GM12878 (cell line): ENCODE results near the gene CEACAM21. TPM values are rescaled to one million over a fixed set of nuclear protein-coding genes. Genes with fewer than 3 reads are reported as not detected.
A peak's percentile ranks its signal among the peaks of the same experiment; 100 is the strongest.

Experiments
- ATAC-seq: fragments of 200-7000 bp; cut with Tn5 transposase; 3 replicates; pipeline ENCODE4 v1.9.1; 2020; ENCODE audit warnings: mild to moderate bottlenecking, moderate library complexity
- BruUV-seq: library from RNA; stranded (reverse); fragments of 400-500 nt; replicated peaks from 2 replicates; lab custom pipeline; 2021; lab: Mats Ljungman, UMichigan
- CTCF ChIA-PET: fragments of 300-600 bp; sonication (Branson Sonifier 250); formaldehyde crosslinking; extraction: SDS; loops from one replicate; lab custom pipeline; 2021; ENCODE audit warnings: inconsistent platforms; lab: Yijun Ruan, JAX
- POLR2A ChIA-PET: fragments of 350-600 bp; formaldehyde crosslinking; extraction: SDS; loops from one replicate; lab custom pipeline; 2021; ENCODE audit warnings: inconsistent platforms; lab: Charles Lee
- RAD21 ChIA-PET: fragments of 300-600 bp; sonication (Branson Sonifier 250); formaldehyde crosslinking; loops from one replicate; lab custom pipeline; 2023; ENCODE audit warnings: antibody characterized with exemption; ENCODE audit not compliant: unreplicated experiment; lab: Charles Lee
- SMC1A ChIA-PET: fragments of 300-600 bp; sonication (Branson Sonifier 250); formaldehyde crosslinking; loops from one replicate; lab custom pipeline; 2023; ENCODE audit not compliant: unreplicated experiment, uncharacterized antibody; lab: Charles Lee
- DNase-seq: peaks from one replicate; pipeline ENCODE4 v3.0.0-alpha.2; 2011; ENCODE audit warnings: low read depth, low spot score
- FAIRE-seq: peaks from 3 replicates; lab custom pipeline; 2011; peaks lifted over from hg19 to GRCh38; lab: Jason Lieb, UNC
- H2AFZ ChIP-seq: 2 replicates; pipeline ENCODE4 v1.6.0; 2011; ENCODE audit warnings: low read depth, low read length, control low read depth; ENCODE audit not compliant: control insufficient read depth
- H3K27ac ChIP-seq: 2 replicates; pipeline ENCODE4 v1.5.1; 2011; ENCODE audit warnings: control low read depth; ENCODE audit not compliant: control insufficient read depth, insufficient read depth
- H3K27me3 ChIP-seq, 2 experiments: replicated peaks in 1 of 2; 2 replicates each; pipeline versions ENCODE4 v1.6.0 to v1.6.1; 2011; ENCODE audit warnings: low read length in 1 of 2; ENCODE audit not compliant: control insufficient read depth in 2 of 2, insufficient read depth in 2 of 2
- H3K36me3 ChIP-seq, 2 experiments: 2 replicates each; pipeline ENCODE4 v1.5.1; 2011; ENCODE audit warnings: low read length in 1 of 2; ENCODE audit not compliant: control insufficient read depth in 2 of 2, insufficient read depth in 2 of 2
- H3K4me1 ChIP-seq: 2 replicates; pipeline ENCODE4 v1.6.1; 2011; ENCODE audit warnings: mild to moderate bottlenecking, low read length, moderate library complexity, mixed read lengths; ENCODE audit not compliant: control insufficient read depth, insufficient read depth
- H3K4me2 ChIP-seq: 2 replicates; pipeline ENCODE4 v1.6.0; 2011; ENCODE audit warnings: control low read depth; ENCODE audit not compliant: control insufficient read depth, insufficient read depth
- H3K4me3 ChIP-seq: fragments of 200-600 bp; sonication (generic); 2 replicates; pipeline ENCODE4 v1.5.1; 2016
- H3K79me2 ChIP-seq: 2 replicates; pipeline ENCODE4 v1.6.0; 2011; ENCODE audit warnings: low read length; ENCODE audit not compliant: control insufficient read depth, insufficient read depth
- H3K9ac ChIP-seq: 2 replicates; pipeline ENCODE4 v1.8.0; 2011; ENCODE audit warnings: low read length, control low read depth, mixed read lengths; ENCODE audit not compliant: control insufficient read depth, insufficient read depth
- H3K9me3 ChIP-seq: replicated peaks from 3 replicates; pipeline ENCODE4 v1.5.1; 2011; ENCODE audit warnings: mild to moderate bottlenecking, low read length; ENCODE audit not compliant: control insufficient read depth, insufficient read depth
- H4K20me1 ChIP-seq: 2 replicates; pipeline ENCODE4 v1.6.0; 2011; ENCODE audit not compliant: control insufficient read depth, insufficient read depth
- CBX5 ChIP-seq: sonication (generic); IDR thresholded peaks from 2 replicates; pipeline ENCODE4 v1.6.1; 2016; ENCODE audit warnings: low read depth, moderate library complexity, mild to moderate bottlenecking, inconsistent platforms
- CHD1 ChIP-seq: IDR thresholded peaks from 2 replicates; pipeline ENCODE4 v1.6.1; 2012; ENCODE audit warnings: low read depth, low read length, improper control_type of control experiment
- CREM ChIP-seq: IDR thresholded peaks from 2 replicates; pipeline ENCODE4 v1.6.1; 2014; ENCODE audit warnings: antibody characterized with exemption, low read depth
- CTCF ChIP-seq, 3 experiments: IDR thresholded peaks in 2 of 3; conservative IDR thresholded peaks in 1 of 3; 2 replicates each; pipeline ENCODE4 v1.5.1; 2011; ENCODE audit warnings: low read depth in 3 of 3, low read length in 3 of 3, mild to moderate bottlenecking in 3 of 3, control low read depth in 2 of 3, moderate library complexity in 2 of 3, inconsistent platforms in 1 of 3, mixed read lengths in 1 of 3; ENCODE audit not compliant: control insufficient read depth in 2 of 3, insufficient read depth in 1 of 3; ENCODE audit errors: extremely low read depth in 1 of 3
- ETV6 ChIP-seq, 2 experiments: fragments of 450-650 bp in 1 of 2; IDR thresholded peaks in 1 of 2; conservative IDR thresholded peaks in 1 of 2; 2 replicates each; pipeline ENCODE4 v1.6.1; 2014; ENCODE audit warnings: antibody characterized with exemption in 1 of 2, borderline replicate concordance in 1 of 2, low read depth in 1 of 2, mild to moderate bottlenecking in 1 of 2, moderate library complexity in 1 of 2
- IKZF2 ChIP-seq, 2 experiments: fragments of 450-650 bp; IDR thresholded peaks; 2 replicates each; pipeline ENCODE4 v1.6.1; 2017; ENCODE audit warnings: mild to moderate bottlenecking in 2 of 2, moderate library complexity in 2 of 2
- KLF5 ChIP-seq: fragments of 450-650 bp; IDR thresholded peaks from 2 replicates; pipeline ENCODE4 v1.6.1; 2014; ENCODE audit warnings: mild to moderate bottlenecking; ENCODE audit not compliant: partially characterized antibody
- MTA3 ChIP-seq: IDR thresholded peaks from 2 replicates; pipeline ENCODE4 v1.6.1; 2012; ENCODE audit warnings: low read length, inconsistent platforms, borderline replicate concordance
- NFIC ChIP-seq: IDR thresholded peaks from 2 replicates; pipeline ENCODE4 v1.6.1; 2012; ENCODE audit warnings: low read depth, mild to moderate bottlenecking, inconsistent platforms, low read length, moderate library complexity
- NFYB ChIP-seq: IDR thresholded peaks from 2 replicates; pipeline ENCODE4 v1.6.1; 2011; ENCODE audit warnings: low read depth, mild to moderate bottlenecking, low read length, improper control_type of control experiment, moderate library complexity; ENCODE audit not compliant: insufficient read depth
- NR2C1 ChIP-seq: fragments of 450-650 bp; IDR thresholded peaks from 2 replicates; pipeline ENCODE4 v1.6.1; 2017; ENCODE audit warnings: antibody characterized with exemption, mild to moderate bottlenecking, moderate library complexity
- PAX5 ChIP-seq: IDR thresholded peaks from 2 replicates; pipeline ENCODE4 v1.6.1; 2011; ENCODE audit warnings: low read depth, low read length, borderline replicate concordance
- PRDM15 ChIP-seq: fragments of 450-650 bp; formaldehyde crosslinking; IDR thresholded peaks from 2 replicates; pipeline ENCODE4 v1.4.0; 2020; ENCODE audit warnings: mild to moderate bottlenecking, moderate library complexity
- SMAD5 ChIP-seq: IDR thresholded peaks from 2 replicates; pipeline ENCODE4 v1.6.1; 2016; ENCODE audit warnings: antibody characterized with exemption, low read depth
- SREBF1 ChIP-seq: IDR thresholded peaks from 2 replicates; pipeline ENCODE4 v1.6.1; 2012; ENCODE audit warnings: mild to moderate bottlenecking, low read length
- YBX1 ChIP-seq: fragments of 450-650 bp; IDR thresholded peaks from 2 replicates; pipeline ENCODE4 v1.6.1; 2016; ENCODE audit warnings: antibody characterized with exemption
- WGBS: methylation state at CpG from one replicate; pipeline ENCODE4 v1.1.6; 2016; ENCODE audit warnings: low lambda C conversion rate; ENCODE audit not compliant: insufficient replicate concordance, insufficient coverage; ENCODE audit errors: missing lambda C conversion rate; 5-methylcytosine and 5-hydroxymethylcytosine counted together
- in situ Hi-C: fragments of 300-500 bp; cut with MboI; formaldehyde crosslinking; loops from 9 replicates; pipeline ENCODE4 v1.14.3; 2018; ENCODE audit warnings: mixed read lengths
- intact Hi-C: fragments of 100-400 bp; cut with micrococcal nuclease; formaldehyde crosslinking; loops from one replicate; pipeline ENCODE4 v1.14.2; 2022; ENCODE audit not compliant: unreplicated experiment
- polyA plus RNA-seq, 11 experiments: library from polyadenylated mRNA; depleted of rRNA in 4 of 11; unstranded in 6 of 11; stranded (reverse) in 5 of 11; fragments of >200 nt; fragmentation: Nextera tagmentation in 4 of 11; fragmentation: Illumina TruSeq in 1 of 11; extraction: Ambion mirVana in 4 of 11; extraction: Trizol in 1 of 11; gene quantifications; 1 replicate in 1 of 11; 2 replicates in 10 of 11; pipeline versions ENCODE4 v1.2.1 to v1.2.3, GENCODE V29; 2011 to 2016; ENCODE audit warnings: inconsistent platforms in 2 of 11, missing spikeins in 2 of 11, low read depth in 1 of 11
- total RNA-seq, 4 experiments: library from RNA; depleted of rRNA in 3 of 4; stranded (reverse); fragments of >200 nt in 3 of 4; fragmentation: Illumina TruSeq in 1 of 4; extraction: Trizol in 1 of 4; gene quantifications; 2 replicates each; pipeline versions ENCODE4 v1.2.1 to v1.2.3, GENCODE V29; 2013 to 2021
- TF ChIP-seq, protein P1 (sequence below): IDR thresholded peaks from 2 replicates; pipeline ENCODE4 v1.6.1; 2012; ENCODE audit warnings: low read depth, low read length, improper control_type of control experiment

The CEACAM21 gene
- total and polyA plus RNA-seq, 10 of the 15 experiments (the other 5 are each of a cell fraction or from before 2014, with no cell fraction given) = 0.87 to 13.6 (median 8.1) TPM

DNA sequence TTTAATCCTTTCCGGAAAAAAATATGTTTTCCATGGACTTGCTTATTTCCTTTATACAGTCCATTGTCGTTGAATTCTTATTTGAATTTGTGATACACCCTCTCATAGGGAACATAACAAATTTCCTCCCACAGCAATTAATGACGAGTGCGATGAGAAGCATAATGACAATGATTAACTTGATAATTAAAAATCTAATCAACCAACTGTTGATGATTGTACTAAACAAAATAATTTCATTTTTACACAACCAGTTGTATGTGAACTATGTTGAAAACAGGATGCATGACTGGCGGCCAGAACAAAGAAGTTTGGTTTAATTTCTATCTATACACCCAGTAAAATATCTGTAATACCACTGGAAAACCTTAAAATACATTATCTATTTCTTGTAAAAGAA lies 26.1 kb upstream of the CEACAM21 start:
- CTCF ChIA-PET = interaction anchor here (0.7 to 15.8 kb wide), 5 partner anchors 12 to 110 kb away, joined by 3 to 549 read pairs (median 5); partner anchors contain the start of gene DMAC2
- H3K9ac ChIP-seq = peak overlapping the region; percentile 95
- TF ChIP-seq CHD1 = no peak; the same call in 1 of the 2 replicates
- TF ChIP-seq CREM = no peak
- TF ChIP-seq NFYB = no peak
- TF ChIP-seq NR2C1 = no peak
- no peak for TF ChIP-seq PRDM15
- no peak for TF ChIP-seq MTA3
- TF ChIP-seq PAX5 = no peak
- no peak for TF ChIP-seq SMAD5
- TF ChIP-seq SREBF1 = no peak
- TF ChIP-seq YBX1 = no peak
- TF ChIP-seq, protein P1, sequence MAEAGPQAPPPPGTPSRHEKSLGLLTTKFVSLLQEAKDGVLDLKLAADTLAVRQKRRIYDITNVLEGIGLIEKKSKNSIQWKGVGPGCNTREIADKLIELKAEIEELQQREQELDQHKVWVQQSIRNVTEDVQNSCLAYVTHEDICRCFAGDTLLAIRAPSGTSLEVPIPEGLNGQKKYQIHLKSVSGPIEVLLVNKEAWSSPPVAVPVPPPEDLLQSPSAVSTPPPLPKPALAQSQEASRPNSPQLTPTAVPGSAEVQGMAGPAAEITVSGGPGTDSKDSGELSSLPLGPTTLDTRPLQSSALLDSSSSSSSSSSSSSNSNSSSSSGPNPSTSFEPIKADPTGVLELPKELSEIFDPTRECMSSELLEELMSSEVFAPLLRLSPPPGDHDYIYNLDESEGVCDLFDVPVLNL = no peak
- no peak for TF ChIP-seq KLF5
- no peak for TF ChIP-seq ETV6 (conservative IDR thresholded peaks at IDR 0.05 in 1 of 2, IDR thresholded peaks at IDR 0.05 in 1 of 2; ENCODE audit: borderline replicate concordance in 1 of 2, low read depth in 1 of 2)
- TF ChIP-seq IKZF2 (IDR thresholded peaks at IDR 0.05) = no peak
- TF ChIP-seq CBX5 = no peak
- no peak for TF ChIP-seq CTCF (IDR thresholded peaks at IDR 0.05 in 2 of 3, conservative IDR thresholded peaks at IDR 0.05 in 1 of 3; ENCODE audit: control insufficient read depth in 2 of 3, extremely low read depth in 1 of 3, insufficient read depth in 1 of 3, low read depth in 3 of 3, low read length in 3 of 3)
- no peak for TF ChIP-seq NFIC

More for the DNA sequence above, 26.1 kb upstream of the CEACAM21 start:
- FAIRE-seq (no peak), ATAC-seq (no peak), DNase-seq (no peak)
- Histone ChIP-seq H3K4me2 (peak overlapping the region; percentile 90), H3K36me3 (no peaks in the 10 kb centered on the region), H2AFZ (no peak overlapping the region), H3K27ac (peak overlapping the region; percentile 96), H3K4me3 (peak overlapping the region; percentile 83), H3K4me1 (peaks cover 40% of the 10 kb centered on the region), H3K79me2 (peaks cover 50% of the 10 kb centered on the region), H4K20me1 (no peaks in the 10 kb centered on the region), H3K9me3 (no peaks in the 10 kb centered on the region), H3K27me3 (no peaks in the 10 kb centered on the region)
- WGBS = 35% methylated on average over 5 of the region's 5 CpGs
- TSS peak; percentile 85 for BruUV-seq
- POLR2A ChIA-PET = interaction anchor here (0.5 to 4.2 kb wide), 6 partner anchors 10 to 416 kb away, joined by 3 to 14 read pairs (median 4); partner anchors contain the start of gene B9D2
- in situ Hi-C loops (no loop called here), intact Hi-C loops (no loop called here)
- SMC1A ChIA-PET = interaction anchor here (1.3 to 17.5 kb wide), 4 partner anchors 14 to 20 kb away, joined by 5 to 305 read pairs (median 6); no protein-coding TSS in a partner anchor
- RAD21 ChIA-PET = interaction anchor here (0.9 to 1.9 kb wide), 4 partner anchors 13 to 101 kb away, joined by 4 to 10 read pairs (median 6); no protein-coding TSS in a partner anchor
